GM18499 (cell line): ENCODE results near the gene GBE1.
"Not testable (repeated sequence)": the region's sequence is repeated elsewhere in the genome, so short reads cannot be mapped to it uniquely, and the experiment has no call there.

Experiments used
- ATAC-seq: cut with Tn5 transposase; IDR thresholded peaks from one replicate; pipeline ENCODE4 v1.9.1; 2021; ENCODE audit warnings: moderate number of reproducible peaks; ENCODE audit not compliant: insufficient read depth, unreplicated experiment

Gene GBE1

DNA sequence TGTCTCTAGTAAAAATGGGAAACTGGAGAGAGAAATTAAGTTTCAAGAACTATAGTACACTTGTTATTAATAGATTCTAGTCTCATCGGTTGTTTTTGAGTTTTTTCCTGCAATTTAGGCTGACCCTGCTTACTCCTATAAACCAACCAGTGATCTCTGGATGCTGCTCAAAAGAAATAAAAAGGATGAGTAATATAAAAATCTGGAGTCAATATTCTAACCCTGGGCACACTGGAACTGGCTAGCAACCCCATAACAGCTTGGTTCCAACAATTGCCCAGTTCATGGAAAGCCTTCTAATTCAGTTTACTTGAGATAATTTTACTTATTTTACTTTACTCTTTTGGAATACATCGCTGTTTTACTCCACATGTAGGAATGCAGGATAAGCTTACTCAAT is 211.6 kb downstream of the GBE1 start:
- no peak for ATAC-seq

DNA sequence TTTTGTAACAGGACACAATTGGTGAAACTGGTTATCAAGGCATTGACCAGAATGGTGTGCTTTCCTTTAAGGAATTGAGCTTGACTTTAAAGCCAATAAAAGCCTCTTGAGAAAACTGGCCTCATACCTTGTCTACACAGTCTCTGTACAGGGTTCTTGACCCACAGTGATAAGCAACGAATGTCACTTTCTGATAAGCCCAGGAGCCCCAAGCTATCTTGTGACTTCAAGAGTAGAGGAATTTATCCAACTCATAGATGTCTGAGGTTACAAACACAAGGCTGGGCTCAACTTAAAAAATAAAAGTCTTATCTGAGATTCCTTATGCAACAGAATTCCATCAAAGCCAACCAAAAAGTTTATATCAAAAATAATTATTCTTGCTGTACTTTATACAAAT is 212.1 kb downstream of the GBE1 start:
- no peak for ATAC-seq

DNA sequence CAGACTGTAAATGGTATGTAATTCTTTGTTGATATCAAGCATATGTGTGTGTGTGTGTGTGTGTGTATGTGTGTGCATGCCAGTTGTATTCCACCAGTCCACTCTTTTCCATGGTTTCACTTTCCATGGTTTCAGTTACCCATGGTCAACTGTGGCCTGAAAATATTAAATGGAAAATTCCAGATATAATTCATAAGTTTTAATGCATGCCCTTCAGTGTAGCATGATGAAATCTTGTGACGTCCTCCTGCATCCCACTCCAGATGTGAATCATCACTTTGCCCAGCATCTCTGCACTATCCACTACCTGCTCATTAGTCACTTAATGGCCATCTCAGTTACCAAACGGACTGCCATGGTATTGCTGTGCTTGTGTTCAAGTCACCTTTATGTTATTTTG is 215.9 kb downstream of the GBE1 start:
- no peak for ATAC-seq

DNA sequence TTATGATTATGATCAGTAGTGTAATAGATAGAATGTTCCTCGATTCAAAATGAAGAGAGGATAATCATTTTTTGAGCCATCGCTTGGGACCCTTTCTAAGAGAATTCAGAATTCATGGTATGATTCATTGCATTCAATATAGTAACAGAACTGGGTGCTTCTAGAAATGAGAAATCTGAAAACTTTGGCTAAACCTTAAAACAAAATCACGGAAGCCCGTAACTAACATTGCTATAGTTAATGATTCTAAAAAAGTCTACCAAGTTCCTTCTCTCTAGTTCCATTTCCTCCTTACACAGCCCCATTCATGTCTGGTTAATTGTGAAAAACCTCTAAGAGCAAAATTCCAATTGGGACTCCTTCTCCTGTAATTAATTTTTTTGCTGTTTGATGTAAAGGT is 217.1 kb downstream of the GBE1 start:
- ATAC-seq, result no peak

DNA sequence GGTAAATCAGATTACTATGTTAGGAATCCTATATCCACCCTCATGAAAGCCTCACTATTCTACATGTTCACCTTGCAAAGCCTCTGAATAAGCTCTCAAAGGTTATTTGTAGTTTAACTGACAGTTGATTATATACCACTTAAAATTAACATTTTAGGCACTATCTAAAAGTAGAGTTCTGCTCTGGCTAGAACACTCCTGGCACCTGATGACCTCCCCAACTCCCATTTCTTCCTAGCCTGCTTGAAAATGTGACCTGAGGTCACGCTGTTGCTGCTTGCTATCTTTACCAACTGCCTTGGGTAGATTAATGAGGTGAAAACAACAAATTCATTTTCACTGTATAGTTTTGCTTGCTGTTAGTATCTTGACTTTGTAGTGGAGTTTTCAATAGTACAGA is 220.7 kb downstream of the GBE1 start:
- no peak for ATAC-seq

DNA sequence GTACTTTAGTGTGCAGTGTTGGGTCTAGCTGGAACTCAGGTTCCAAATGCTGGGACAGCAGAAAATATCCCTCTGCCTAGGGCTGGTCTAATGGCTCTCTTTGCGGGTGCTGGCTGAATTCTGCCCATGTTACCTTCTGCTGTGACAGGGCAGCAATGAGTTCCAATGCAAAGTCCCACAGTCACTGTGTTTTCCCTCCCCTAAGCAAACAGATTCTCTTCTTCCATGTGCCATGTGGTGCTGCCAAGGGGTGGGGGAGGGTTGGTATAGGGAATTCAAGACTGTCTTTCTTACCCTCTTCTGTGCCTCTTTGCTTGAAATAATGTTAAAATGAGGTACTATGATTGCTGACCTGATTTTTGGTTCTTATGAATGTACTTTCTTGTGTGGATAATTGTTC is 229.6 kb downstream of the GBE1 start:
- ATAC-seq, result no peak

DNA sequence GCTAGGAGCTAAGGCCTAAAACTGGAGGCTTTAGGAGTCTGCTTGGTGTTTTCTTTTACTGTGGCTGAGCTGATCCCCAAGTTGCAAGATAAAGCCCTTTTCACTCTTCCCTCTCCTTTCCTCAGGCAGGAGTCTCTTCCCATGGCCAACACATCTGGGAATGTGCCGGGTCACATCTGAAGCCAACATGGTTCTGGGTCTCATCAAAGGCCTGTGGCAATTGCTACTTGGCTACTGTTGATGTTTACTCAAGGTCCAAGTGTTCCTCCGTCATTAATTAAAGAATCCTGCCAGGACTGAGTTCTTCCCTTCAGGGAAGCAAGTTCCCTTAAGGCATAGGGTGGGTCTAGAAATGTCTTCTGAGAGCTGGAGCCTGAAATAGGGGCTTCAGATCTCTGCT is 230.2 kb downstream of the GBE1 start:
- no peak for ATAC-seq

DNA sequence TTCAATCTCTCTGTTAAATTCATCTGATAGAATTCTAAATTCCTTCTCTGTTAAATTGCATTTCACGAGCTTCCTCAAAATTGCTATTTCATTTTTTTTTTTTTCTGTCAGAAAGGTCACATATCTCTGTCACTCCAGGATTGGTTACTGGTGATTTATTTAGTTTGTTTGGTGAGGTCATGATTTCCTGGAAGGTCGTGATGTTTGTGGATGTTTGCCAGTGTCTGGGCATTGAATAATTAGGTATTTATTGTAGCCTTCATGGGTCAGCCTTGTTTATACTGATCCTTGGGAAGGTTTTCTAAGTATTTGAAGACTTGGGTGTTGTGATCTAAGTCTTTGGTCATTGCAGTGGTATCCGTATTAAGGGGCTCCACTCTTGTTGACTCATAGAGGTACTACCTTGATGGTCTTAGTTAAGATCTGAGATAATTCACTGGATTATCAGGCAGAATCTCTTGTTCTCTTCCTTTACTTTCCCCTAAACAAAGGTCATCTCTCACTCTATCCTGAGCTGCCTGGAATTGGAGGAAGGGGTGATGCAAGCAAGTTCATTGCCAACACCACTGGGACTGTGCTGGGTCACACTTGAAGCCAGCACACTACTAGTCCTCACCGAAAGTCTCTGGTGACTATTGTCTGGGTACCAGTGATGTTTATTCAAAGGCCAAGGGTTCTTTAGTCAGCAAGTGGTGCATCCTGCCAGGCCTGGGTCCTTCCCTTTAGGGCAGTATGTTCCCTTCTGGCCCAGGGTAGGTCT is 231.1 kb downstream of the GBE1 start:
- no peak for ATAC-seq

DNA sequence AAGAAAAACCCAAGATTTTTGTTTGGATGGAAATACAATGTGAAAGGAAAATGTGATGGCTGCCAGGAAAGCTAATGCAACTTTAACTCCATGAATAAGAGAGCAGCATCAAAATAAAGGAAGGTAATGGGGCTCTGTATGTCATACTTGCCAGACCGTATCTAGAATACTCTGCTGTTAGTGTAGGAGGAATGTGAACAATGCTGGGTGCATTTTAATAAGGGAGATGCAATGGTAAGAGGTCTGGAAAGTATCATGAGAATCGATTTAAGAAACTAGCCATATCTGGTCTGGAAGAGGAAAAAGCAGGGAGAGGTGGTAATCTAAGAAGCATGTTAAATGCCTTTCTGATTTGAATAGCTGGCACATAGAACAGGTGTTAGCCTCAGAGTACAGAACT is 239.6 kb downstream of the GBE1 start:
- ATAC-seq, result no peak

DNA sequence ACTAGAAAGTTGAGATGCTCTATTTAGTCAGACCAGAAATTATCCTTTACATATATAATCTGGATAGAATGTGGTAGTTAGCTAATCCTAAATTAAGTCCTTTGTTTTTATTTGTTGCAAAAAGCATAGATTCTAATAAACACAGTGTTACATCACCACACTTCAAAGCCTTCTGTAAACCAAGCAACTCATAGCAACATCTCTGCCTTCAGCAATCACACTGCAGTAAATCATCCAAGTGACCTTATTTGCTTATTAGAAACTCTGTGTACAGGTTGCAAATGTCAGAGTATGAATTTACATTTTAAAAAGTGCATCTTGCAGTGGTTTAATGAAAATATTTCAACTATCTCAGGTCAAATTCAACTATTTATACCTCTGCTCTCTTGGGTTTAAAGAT is 242.5 kb downstream of the GBE1 start:
- ATAC-seq, result no peak

DNA sequence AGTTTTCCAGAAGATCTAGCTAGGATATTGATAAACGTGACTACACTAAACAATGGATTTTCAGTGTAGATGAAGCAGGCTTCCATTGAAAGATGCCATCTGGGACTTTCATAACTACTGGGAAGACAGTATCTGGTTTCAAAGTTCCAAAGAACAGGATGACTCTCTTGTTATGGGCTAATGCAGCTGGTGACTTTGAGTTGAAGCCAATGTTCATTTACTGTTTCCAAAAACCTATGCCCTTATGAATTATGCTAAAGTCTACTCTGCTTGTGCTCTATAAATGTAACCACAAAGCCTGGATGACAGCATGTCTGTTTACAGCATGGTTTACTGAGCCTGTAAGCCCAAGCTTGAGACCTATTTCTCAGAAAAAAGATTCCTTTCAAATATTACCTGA is 245.4 kb downstream of the GBE1 start:
- no peak for ATAC-seq

DNA sequence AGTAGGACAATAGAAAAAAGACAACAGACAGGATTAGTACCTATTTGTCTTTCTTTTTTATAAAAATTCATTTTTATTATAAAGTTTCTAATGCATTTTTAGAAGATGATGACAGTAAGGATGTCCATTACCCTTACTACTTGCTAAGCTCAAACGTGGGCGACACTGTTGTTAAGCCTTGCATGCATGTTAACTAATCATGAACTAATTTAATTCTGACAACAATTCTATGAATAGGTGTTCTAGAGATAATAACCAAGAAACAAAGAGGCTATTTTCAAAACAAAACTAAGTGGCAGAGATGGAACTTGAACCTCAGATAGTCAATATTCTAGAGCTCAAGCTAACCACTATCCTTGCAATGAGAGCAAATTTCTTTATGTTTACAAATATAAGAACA is 247.9 kb downstream of the GBE1 start:
- ATAC-seq, result no peak

DNA sequence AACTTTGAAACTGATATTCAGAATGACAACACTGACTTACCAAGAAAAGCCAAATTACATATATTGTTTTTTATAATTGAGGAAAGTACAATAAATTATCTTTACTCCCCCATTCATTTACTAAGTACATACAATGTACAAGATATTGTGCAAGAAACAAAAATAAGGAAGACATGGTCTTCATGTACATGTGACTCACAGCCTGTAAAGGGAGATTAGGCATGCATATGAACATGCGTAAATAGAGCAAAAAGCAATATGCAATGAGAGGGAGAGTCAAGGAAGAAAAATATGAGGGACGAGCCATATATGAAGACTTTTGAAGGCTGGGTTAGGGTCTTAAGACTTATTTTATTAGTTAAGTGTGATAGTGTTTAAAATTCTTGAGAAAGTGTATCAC is 258.4 kb downstream of the GBE1 start:
- no peak for ATAC-seq

DNA sequence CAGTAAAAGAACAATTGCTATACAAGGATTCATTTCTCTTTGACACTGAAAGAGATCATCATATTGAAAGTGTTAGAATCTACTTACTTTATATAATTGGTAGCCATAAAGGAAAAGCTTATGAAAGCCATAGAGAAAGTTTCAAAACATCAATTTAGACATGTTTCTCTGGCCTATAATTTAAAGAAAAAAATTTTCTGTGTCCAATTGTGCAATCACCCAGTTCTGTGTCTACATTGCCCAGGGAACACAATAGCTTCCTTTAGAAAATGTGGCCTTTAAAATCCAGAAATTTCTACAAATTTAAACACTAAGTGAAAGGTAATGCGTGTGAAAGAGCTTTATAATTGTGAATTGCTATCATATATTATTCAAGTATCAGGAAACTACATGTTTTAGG is 259.2 kb downstream of the GBE1 start:
- ATAC-seq, result no peak

DNA sequence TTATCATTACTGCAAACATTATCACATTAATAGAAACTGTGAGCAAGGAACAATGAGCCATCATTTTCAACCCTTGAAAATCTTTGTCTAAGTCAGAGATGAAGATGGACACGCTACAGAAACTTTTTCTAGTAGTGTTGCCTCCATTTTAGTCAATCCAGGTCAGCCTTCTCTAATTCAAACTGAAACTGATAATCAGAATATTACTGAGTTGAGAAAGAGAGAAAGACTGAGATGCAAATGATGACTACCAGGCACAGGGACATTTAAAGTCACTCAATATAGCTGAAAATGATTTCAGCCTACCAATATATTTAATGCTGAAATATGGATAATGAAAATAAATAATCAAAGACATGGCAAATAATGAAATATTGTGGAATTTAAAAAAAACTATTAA is 261.4 kb downstream of the GBE1 start:
- ATAC-seq, result peak; percentile 79

DNA sequence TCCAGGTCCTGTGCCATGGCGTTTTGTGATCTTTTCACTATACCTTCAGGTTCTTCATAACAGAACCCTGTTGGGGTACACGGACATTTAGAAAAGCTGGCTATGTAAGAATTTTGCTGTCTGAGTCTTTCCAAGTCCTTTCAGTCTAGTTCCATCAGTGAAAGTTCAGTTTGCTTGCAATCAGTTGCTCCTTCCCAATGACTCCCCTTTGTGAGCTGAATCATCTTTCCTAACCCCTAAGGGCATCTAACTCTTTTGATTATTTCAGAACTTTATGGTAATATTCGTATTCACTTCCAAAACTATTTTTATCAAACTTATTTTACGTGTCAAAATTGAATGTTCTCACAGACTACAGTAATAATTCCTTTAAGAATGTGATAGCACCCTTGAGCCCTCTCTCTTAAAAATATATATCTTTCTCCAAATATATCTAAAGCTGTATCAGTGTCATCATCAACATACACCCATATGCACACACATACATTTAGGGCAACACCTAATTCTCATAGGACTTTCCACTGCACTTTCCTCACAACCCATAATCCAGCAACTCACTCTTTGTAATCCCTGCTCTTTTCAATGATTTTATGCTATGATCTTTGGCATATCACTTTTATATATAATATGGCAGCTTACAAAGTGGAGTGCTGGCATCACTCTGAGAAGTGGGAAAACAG is 263.7 kb downstream of the GBE1 start:
- ATAC-seq, result no peak

DNA sequence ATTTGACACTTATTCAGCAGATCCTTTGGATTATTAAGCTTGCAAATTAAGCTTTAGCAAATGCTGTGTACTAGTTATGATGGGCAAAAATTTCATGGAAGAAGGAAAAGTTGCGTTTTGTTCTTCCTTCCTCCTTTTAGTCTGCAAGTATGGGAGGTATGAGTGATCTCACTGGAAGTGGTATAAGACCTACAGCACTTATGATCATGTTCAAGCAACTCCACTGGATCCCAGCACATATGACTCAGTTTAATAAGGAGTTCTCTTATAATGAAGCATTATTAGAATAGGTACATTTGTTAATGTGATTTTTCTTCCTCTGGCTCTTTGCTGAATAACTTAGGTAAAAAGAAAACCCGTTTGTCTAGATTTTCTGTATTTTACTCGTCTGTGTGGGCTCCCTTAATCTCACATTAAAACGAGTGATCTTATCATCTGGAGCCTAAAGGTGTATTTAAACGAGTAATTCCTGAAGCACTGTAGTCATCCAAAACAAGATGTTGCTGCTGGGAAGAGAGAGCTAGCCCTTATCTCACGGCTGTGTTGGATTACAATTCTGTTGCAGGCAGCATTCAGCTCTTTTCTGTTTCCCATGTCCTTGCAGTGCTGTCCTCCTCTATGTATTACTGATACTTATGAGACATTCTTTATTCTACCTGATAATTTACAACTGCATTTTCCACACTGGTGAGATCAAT is 264.9 kb downstream of the GBE1 start:
- no peak for ATAC-seq

DNA sequence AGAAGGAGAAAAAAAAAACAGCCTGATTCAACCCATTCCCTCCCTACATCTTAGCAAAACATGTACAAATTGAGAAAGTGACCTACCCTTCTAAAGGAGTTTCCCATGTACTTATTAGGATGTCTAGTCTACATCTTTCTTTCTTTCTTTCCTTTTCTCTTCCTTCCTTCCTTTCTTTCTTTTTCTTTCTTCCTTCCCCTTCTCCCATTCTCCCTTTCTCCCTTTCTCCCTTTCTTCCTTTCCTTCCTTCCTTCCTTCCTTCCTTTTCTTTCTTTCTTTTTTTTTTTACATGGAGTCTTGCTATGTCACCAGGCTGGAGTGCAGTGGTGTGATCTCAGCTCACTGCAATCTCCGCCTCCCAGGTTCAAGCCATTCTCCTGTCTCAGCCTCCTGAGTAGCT is 269.0 kb downstream of the GBE1 start:
- not testable (repeated sequence) for ATAC-seq

DNA sequence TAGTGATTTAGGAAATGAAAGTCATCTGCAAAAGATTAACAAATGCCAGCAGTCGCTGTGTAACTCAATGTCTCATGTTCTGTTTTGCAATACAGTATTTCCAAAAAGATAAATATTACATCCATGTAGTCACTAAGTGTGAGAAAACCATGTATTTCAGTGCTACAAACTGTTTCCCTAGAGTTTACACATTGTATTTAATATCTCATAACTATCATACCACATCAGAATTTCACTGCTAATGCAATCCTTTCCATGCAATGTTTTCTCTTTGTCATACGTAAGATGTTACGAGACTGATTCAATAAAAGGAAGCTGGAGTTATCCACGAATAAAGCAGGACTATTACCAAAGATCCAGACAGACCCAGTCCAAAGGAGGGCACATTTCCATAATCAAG is 269.4 kb downstream of the GBE1 start:
- ATAC-seq, result no peak

DNA sequence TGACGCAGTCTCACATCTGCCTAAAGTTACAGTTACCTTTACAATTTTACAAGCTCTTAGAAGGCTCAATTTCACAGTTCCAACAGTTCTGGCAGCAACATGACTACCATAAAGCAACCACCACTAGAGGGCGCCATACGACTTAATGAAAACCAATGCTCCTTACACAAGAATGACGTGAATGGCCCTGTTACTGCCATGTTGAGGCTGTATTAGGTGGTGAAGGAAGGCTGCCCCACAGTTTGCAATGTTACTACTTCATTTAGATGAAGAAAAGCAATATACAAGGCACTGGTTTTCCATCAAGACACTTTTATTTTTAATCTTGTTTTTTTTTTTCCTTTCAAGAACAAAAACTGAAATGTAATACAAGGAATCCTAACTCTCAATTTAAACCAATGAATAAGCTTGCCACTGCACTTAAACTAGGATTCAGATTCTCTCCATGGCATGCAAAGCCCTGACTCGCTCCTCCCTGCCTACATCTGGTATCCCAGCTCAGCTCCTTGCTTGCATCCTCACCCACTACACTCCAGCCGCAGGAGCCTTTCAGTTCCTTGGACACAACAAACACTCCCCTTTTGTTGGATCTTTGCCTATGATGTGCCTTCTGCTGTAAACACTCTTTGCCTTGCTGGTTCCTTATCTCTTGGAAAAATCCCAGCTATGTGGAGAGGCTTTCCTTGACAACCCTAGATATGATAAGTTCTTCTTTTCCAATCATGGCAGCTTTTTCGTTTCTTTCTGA is 270.7 kb downstream of the GBE1 start:
- ATAC-seq, result peak; percentile 91

DNA sequence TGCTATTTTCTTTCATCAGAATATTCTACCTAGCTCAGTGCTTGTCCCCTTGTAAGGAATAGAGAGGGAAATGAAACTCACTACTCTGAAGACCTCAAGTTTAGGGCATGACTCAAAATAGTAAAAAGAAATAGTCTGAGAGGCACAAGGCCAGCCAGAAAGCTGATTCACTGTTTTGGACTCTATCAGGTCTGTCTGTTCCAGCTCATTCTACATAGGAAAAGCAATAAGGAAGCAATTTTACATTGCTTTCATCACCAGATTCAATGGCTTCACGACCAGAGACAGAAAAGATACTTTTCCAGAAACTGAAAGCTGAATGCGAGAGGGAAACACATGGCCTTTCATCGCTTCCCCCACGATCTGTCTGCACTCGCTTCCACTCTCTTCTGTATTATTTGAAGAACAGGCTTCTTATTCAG is 276.0 kb downstream of the GBE1 start:
- peak; percentile 100 for ATAC-seq
